GM21825 (cell line): ENCODE results near the gene ARHGAP25.
"Not testable (repeated sequence)": the region's sequence is repeated elsewhere in the genome, so short reads cannot be mapped to it uniquely, and the experiment has no call there.

Experiments
- ATAC-seq: cut with Tn5 transposase; IDR thresholded peaks from one replicate; pipeline ENCODE4 v1.9.1; 2021; ENCODE audit warnings: mild to moderate bottlenecking, moderate library complexity; ENCODE audit not compliant: unreplicated experiment

ARHGAP25 gene

DNA sequence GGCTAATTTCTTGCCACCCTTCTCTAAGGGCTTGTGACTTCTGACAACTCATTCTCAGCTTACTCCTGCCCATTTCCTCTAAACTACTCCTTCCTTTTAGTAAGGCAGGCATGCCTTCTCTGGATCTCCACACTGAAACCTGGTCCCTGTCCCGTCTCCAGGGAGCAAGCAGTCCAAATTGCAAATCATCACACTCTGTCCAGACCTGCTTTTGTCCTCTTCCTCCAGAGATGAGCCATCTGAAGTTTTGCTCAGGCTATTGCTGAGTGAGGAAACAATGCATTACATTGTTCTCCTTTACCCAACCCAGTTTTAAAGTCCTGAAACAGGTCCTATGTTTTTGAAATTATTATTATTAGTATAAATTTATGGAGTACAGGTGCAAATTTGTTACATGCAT is 57.3 kb downstream of the ARHGAP25 start:
- no peak for ATAC-seq

DNA sequence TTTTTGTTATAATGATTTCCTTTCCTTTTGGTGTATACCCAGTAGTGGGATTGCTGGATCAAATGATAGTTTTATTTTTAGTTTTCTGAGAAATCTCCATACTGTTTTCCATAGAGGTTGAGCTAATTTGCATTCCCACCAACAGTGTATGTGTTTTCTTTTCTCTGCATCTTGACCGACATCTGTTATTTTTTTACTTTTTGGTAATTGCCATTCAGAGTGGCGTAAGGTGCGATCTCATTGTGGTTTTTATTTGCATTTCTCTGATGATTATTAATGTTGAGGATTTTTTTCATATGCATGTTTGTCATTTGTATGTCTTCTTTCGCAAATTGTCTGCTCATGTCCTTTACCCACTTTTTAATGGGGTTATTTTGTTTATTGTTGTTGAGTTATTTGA is 58.1 kb downstream of the ARHGAP25 start:
- no peak for ATAC-seq

DNA sequence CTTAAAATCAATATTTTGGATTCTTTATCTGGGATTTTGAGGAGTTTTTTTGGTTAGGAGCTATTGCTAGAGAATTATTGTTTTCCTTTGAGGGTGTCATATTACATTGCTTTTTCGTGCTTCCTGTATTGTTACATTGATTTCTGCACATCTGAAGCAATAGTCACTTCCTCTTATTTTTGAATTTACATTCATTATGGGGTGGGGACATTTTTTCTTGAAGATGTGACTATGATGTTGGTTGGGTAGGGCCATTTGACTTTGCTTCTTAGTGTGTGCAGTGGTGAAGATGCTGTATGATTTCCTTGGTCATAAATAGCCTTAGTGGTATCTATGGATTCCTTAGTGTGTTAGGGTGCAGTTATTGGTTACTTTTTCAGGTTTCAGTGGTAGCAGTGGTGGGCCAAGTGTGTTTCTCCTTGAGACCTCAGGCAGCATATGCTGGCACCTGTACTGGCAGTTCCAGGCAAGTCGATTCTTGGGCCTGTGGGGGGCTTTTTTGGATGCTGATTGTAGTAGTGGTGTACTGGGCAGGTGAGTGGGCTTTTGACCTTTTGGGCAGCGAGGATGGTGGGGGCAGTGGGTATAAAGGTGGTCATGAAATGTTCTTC is 61.8 kb downstream of the ARHGAP25 start:
- no peak for ATAC-seq

GRCh38 chr2:68798569-68798968 is 64.0 kb downstream of the ARHGAP25 start:
- no peak for ATAC-seq

DNA sequence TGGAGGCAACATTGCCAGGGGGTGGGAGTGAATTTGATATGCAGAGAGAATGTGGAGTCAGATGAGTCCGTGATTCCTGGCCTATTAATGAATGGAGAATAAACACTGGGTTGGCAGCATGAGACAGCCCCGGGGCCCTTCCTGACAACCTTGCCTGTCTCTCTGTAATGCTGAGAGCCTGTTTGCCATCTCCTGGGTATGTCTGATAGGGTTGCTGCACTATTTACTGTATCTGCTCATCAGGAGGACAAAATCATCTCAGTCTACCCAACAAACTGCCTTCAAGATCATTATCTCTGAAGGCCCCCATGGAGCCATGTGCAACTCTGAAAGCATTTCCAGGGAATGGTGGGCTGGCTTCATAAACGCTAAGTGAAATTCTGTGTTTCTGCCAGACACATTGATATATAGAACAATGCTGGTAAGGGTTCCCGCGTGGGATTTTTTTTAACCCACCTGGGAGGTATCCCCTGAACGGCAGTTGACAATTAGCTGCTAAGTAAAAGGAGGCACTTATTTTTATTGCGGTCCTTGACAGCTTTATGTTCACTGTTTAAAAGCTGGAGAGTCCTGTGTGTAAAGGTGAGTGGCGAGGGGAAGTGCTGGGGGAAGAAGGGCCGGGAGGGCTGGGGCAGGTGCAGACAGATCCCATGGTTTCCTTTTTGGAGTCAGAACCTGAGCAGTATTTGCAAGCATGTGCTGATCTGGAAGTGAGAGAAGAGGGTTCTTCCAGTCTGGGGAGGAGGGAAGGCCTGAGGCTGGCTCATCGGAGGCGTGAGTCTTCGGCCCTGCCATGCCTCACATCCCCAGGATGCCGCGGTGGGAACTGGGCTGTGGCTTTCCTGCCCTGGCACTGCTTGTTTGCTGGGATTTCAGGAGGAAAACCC is 64.8 kb downstream of the ARHGAP25 start:
- ATAC-seq = no peak

- ATAC-seq = no peak
Observed at GRCh38 chr2:68800027-68800401, 65.4 kb downstream of the ARHGAP25 start.

GRCh38 chr2:68800517-68800916 is 65.9 kb downstream of the ARHGAP25 start:
- ATAC-seq = no peak

DNA sequence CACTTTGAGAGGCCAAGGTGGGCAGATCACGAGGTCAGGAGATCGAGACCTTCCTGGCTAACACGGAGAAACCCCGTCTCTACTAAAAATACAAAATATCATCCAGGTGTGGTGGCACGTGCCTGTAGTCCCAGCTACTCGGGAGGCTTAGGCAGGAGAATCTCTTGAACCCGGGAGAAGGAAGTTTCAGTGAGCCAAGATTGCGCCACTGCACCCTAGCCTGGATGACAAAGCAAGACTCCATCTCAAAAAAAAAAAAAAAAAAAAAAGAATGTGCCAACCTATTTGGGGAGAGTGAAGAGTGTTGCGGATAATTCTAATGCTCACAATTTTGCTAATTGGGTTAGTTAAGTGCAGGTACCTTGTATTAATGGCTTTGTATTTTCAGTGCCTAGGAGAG is 67.5 kb downstream of the ARHGAP25 start:
- ATAC-seq = not testable (repeated sequence)

- no peak for ATAC-seq
Observed at GRCh38 chr2:68805025-68805424, 70.4 kb downstream of the ARHGAP25 start.

DNA sequence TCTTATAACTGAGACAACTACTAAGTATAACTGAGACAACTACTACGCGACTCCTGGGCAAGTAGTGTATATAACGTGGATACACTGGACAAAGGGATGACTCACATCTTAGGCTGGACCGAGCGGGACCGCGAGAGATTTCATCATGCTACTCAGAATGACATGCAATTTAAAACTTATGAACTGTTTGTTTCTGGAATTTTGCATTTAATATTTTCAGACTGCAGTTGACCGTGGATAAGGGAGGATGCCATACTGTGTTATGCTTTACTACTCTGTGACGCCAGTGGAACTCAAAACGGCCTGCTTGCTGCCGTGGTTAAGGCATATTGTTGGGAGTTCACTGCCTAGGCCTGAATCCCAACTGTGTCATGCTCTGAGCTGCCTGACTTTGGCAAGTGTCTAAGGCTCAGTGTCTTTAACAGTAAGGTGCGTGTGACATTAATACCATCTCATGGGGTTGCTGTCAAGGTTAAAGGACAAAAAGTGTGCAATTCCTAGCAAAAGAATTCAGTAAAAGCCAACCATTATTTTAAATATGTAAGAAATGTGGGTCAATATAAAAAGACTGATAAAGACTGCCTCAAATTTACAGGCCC is 72.0 kb downstream of the ARHGAP25 start:
- no peak for ATAC-seq

- no peak for ATAC-seq
Observed at GRCh38 chr2:68807821-68808266, 73.2 kb downstream of the ARHGAP25 start.

- ATAC-seq = no peak
Observed at GRCh38 chr2:68809324-68810240, 75.0 kb downstream of the ARHGAP25 start.

- no peak for ATAC-seq
Observed at GRCh38 chr2:68811364-68811763, 76.8 kb downstream of the ARHGAP25 start.

DNA sequence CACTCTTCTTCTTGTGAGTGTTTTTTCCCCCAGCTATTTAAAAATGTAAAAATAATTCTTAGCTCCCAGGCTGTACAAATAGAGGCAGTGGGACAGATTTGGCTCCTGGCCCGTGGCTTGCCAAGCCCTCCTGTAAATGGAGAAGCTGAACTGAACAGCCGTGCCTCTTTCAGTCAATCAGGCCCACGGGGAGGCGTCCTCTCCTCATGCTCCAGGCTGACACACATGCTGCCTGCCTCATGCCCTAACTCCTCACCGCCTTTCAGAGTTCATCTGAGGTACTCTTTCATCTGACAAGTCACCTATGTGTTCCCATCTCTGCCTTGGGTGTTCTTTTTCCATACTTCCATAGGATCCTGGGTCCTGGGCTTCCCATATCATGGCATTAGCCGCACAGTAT is 77.6 kb downstream of the ARHGAP25 start:
- ATAC-seq = no peak

- ATAC-seq = no peak
Observed at GRCh38 chr2:68813596-68813995, 79.0 kb downstream of the ARHGAP25 start.

GRCh38 chr2:68817306-68817705 is 82.7 kb downstream of the ARHGAP25 start:
- no peak for ATAC-seq

GRCh38 chr2:68819556-68819955 is 84.9 kb downstream of the ARHGAP25 start:
- ATAC-seq = no peak

GRCh38 chr2:68822207-68822872 is 87.7 kb downstream of the ARHGAP25 start:
- no peak for ATAC-seq

- no peak for ATAC-seq
Observed at GRCh38 chr2:68824831-68825230, 90.2 kb downstream of the ARHGAP25 start.

DNA sequence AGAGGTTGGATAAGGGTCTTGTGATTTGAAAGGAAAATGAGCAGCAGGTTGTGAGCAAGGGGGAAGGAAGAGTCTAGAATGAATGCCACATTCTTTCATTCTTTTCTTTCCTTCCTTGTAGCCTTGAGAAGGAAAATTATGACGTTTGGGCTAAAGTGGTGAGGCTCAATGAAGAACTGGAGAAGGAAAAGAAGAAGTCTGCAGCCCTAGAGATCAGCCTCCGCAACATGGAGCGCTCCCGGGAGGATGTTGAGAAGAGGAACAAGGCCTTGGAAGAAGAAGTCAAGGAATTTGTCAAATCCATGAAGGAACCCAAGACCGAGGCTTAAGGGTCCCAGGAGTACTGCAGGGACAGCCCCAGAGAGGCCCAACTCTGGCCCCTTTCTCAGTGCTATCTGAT is 91.3 kb downstream of the ARHGAP25 start:
- ATAC-seq = no peak
